Inflammatory macrophage treated with lipopolysaccharide for 4 hours (primary cell): ENCODE results near the gene PTPN12.
A peak's percentile ranks its signal among the peaks of the same experiment; 100 is the strongest.
"Not testable (repeated sequence)": the region's sequence is repeated elsewhere in the genome, so short reads cannot be mapped to it uniquely, and the experiment has no call there.

ENCODE experiments used
- DNase-seq: peaks from one replicate; pipeline ENCODE4 v3.0.0-alpha.2; 2020

The PTPN12 gene

GRCh38 chr7:77537136-77537777, at the start of gene PTPN12:
Gene PTPN12, plus strand, starts transcription at chr7:77537295. Its CDS starts 252 bp downstream, at chr7:77537547.
- no peak for DNase-seq

- DNase-seq = no peak
Measured at GRCh38 chr7:77488986-77489385, 48.1 kb upstream of the PTPN12 start.

- DNase-seq = no peak
Measured at GRCh38 chr7:77497079-77497478, 40.0 kb upstream of the PTPN12 start.

GRCh38 chr7:77498659-77499379, 38.3 kb upstream of the PTPN12 start:
- DNase-seq = no peak

- DNase-seq = peak; percentile 69
Measured at GRCh38 chr7:77501192-77501515, 35.9 kb upstream of the PTPN12 start.

- no peak for DNase-seq
Measured at GRCh38 chr7:77504951-77505350, 32.1 kb upstream of the PTPN12 start.

GRCh38 chr7:77506899-77507298, 30.2 kb upstream of the PTPN12 start:
- no peak for DNase-seq

- DNase-seq = not testable (repeated sequence)
Measured at GRCh38 chr7:77513002-77513670, 24.0 kb upstream of the PTPN12 start.

GRCh38 chr7:77516085-77516484, 21.0 kb upstream of the PTPN12 start:
- no peak for DNase-seq

- DNase-seq = no peak
Measured at GRCh38 chr7:77520261-77520660, 16.8 kb upstream of the PTPN12 start.

GRCh38 chr7:77521537-77521936, 15.6 kb upstream of the PTPN12 start:
- not testable (repeated sequence) for DNase-seq

GRCh38 chr7:77524731-77525130, 12.4 kb upstream of the PTPN12 start:
- DNase-seq = peak; percentile 72

- DNase-seq = peak; percentile 67
Measured at GRCh38 chr7:77525231-77525630, 11.9 kb upstream of the PTPN12 start.

- no peak for DNase-seq
Measured at GRCh38 chr7:77528368-77528767, 8.7 kb upstream of the PTPN12 start.

- no peak for DNase-seq
Measured at GRCh38 chr7:77529279-77529678, 7.8 kb upstream of the PTPN12 start.

- peak; percentile 43 for DNase-seq
Measured at GRCh38 chr7:77531038-77531437, 6.1 kb upstream of the PTPN12 start.

- DNase-seq = no peak
Measured at GRCh38 chr7:77532247-77532646, 4.8 kb upstream of the PTPN12 start.

- DNase-seq = not testable (repeated sequence)
Measured at GRCh38 chr7:77532732-77533131, 4.4 kb upstream of the PTPN12 start.

GRCh38 chr7:77534046-77534445, 3.0 kb upstream of the PTPN12 start:
- DNase-seq = not testable (repeated sequence)

GRCh38 chr7:77536017-77536412, 1.1 kb upstream of the PTPN12 start:
- DNase-seq = no peak

GRCh38 chr7:77536413-77537135, 521 bp upstream of the PTPN12 start:
- DNase-seq = peak; percentile 98

- DNase-seq = no peak
Measured at GRCh38 chr7:77537778-77538280, 734 bp downstream of the PTPN12 start.
